Measurements from ENCODE around the gene PITPNB. TPM values are rescaled to one million over a fixed set of nuclear protein-coding genes. Genes with fewer than 3 reads are reported as not detected.

The PITPNB gene
- total RNA-seq, 3 donors from 2014 or later: 41.1 to 49.2 (median 47.5) TPM

- Histone ChIP-seq H3K27ac (no peak overlapping the region), H3K4me1 (peaks cover 3 to 11% of the 10 kb centered on the region in 2 donors), H3K36me3 (no peaks in the 10 kb centered on the region), H3K27me3 (no peaks in the 10 kb centered on the region), H3K9me3 (no peaks in the 10 kb centered on the region), H3K4me3 (no peak overlapping the region)
- intact Hi-C loops (cut with DNase I; ENCODE audit: low total_unique reads): no loop called here
- DNase-seq (ENCODE audit: low spot score in 2 of 2): no peak
- TF ChIP-seq CTCF (IDR thresholded peaks at IDR 0.05): no peak
Measured at GRCh38 chr22:27848005-27848404, 71.1 kb downstream of the PITPNB start.

- Histone ChIP-seq H3K4me1 (peaks cover 3 to 11% of the 10 kb centered on the region in 2 donors), H3K27ac (no peak overlapping the region), H3K4me3 (no peak overlapping the region), H3K9me3 (no peaks in the 10 kb centered on the region), H3K27me3 (no peaks in the 10 kb centered on the region), H3K36me3 (no peaks in the 10 kb centered on the region)
- intact Hi-C loops (cut with DNase I; ENCODE audit: low total_unique reads): no loop called here
- no peak for DNase-seq (ENCODE audit: low spot score in 2 of 2)
- TF ChIP-seq POLR2A (IDR thresholded peaks at IDR 0.05) (no peak), POLR2AphosphoS5 (IDR thresholded peaks at IDR 0.05) (no peak), CTCF (IDR thresholded peaks at IDR 0.05) (no peak)
Measured at GRCh38 chr22:27846910-27847309, 72.1 kb downstream of the PITPNB start.

GRCh38 chr22:27846248-27846757 lies 72.8 kb downstream of the PITPNB start:
- no peaks in the 10 kb centered on the region for H3K27me3 ChIP-seq
- intact Hi-C loops (cut with DNase I; ENCODE audit: low total_unique reads): no loop called here
- H3K9me3 ChIP-seq: no peaks in the 10 kb centered on the region
- H3K4me1 ChIP-seq: peaks cover 3 to 11% of the 10 kb centered on the region in 2 donors
- TF ChIP-seq POLR2A (IDR thresholded peaks at IDR 0.05) (no peak), CTCF (IDR thresholded peaks at IDR 0.05) (no peak), POLR2AphosphoS5 (IDR thresholded peaks at IDR 0.05) (no peak)
- H3K36me3 ChIP-seq: no peaks in the 10 kb centered on the region
- no peak overlapping the region for H3K27ac ChIP-seq
- no peak overlapping the region for H3K4me3 ChIP-seq
- no peak for DNase-seq (ENCODE audit: low spot score in 2 of 2)

GRCh38 chr22:27845644-27846043 lies 73.4 kb downstream of the PITPNB start:
- no peaks in the 10 kb centered on the region for H3K36me3 ChIP-seq
- DNase-seq (ENCODE audit: low spot score in 2 of 2): no peak
- no peaks in the 10 kb centered on the region for H3K27me3 ChIP-seq
- H3K27ac ChIP-seq: no peak overlapping the region
- H3K4me1 ChIP-seq: peaks cover 3 to 11% of the 10 kb centered on the region in 2 donors
- H3K9me3 ChIP-seq: no peaks in the 10 kb centered on the region
- intact Hi-C loops (cut with DNase I; ENCODE audit: low total_unique reads): no loop called here
- TF ChIP-seq POLR2A (IDR thresholded peaks at IDR 0.05) (no peak), CTCF (IDR thresholded peaks at IDR 0.05) (no peak), POLR2AphosphoS5 (IDR thresholded peaks at IDR 0.05) (no peak)
- H3K4me3 ChIP-seq: no peak overlapping the region

- no peak overlapping the region for H3K4me3 ChIP-seq
- no peaks in the 10 kb centered on the region for H3K27me3 ChIP-seq
- peak overlapping the region; percentile 25 to 54 for H3K27ac ChIP-seq
- DNase-seq (ENCODE audit: low spot score in 2 of 2): no peak
- H3K9me3 ChIP-seq: no peaks in the 10 kb centered on the region
- intact Hi-C loops (cut with DNase I; ENCODE audit: low total_unique reads): no loop called here
- no peaks in the 10 kb centered on the region for H3K36me3 ChIP-seq
- TF ChIP-seq POLR2AphosphoS5 (IDR thresholded peaks at IDR 0.05) (no peak), POLR2A (IDR thresholded peaks at IDR 0.05) (no peak), CTCF (IDR thresholded peaks at IDR 0.05) (no peak)
- H3K4me1 ChIP-seq: peaks cover 3 to 4% of the 10 kb centered on the region in 2 donors
Measured at GRCh38 chr22:27844656-27845591, 74.1 kb downstream of the PITPNB start.

Data from breast epithelium (tissue), 4 donors.